Activated naive CD4-positive, alpha-beta T cell treated with anti-CD3 and anti-CD28 coated beads, Interleukin-2, amount 10 ng/mL, durations not matched to agents 7 days and 5 days (primary cell): ENCODE data around the gene CTNNBIP1.
A peak's percentile ranks its signal among the peaks of the same experiment; 100 is the strongest.

Source experiments
- CTCF ChIA-PET: fragments of 350-600 bp; sonication (Branson Sonifier 250); formaldehyde crosslinking; loops from one replicate; lab custom pipeline; 2021; ENCODE audit warnings: antibody characterized with exemption; lab: Charles Lee
- DNase-seq: peaks from one replicate; pipeline ENCODE4 v3.0.0-alpha.2; 2020
- H3K27ac Mint-ChIP-seq: one replicate; pipeline ENCODE4 v1.8.0; 2021; ENCODE audit warnings: mild to moderate bottlenecking, moderate library complexity, mixed read lengths
- H3K27me3 Mint-ChIP-seq: one replicate; pipeline ENCODE4 v1.8.0; 2021; ENCODE audit warnings: mild to moderate bottlenecking, mixed read lengths
- H3K36me3 Mint-ChIP-seq: one replicate; pipeline ENCODE4 v1.8.0; 2021; ENCODE audit warnings: mixed read lengths
- H3K4me1 Mint-ChIP-seq: one replicate; pipeline ENCODE4 v1.8.0; 2021; ENCODE audit warnings: mixed read lengths
- H3K4me3 Mint-ChIP-seq: one replicate; pipeline ENCODE4 v1.8.0; 2021; ENCODE audit warnings: mild to moderate bottlenecking, moderate library complexity, mixed read lengths
- H3K9me3 Mint-ChIP-seq: one replicate; pipeline ENCODE4 v1.8.0; 2021; ENCODE audit warnings: mixed read lengths

The CTNNBIP1 gene

GRCh38 chr1:9912264-9912936 lies 2.3 kb upstream of the CTNNBIP1 start:
- Mint-ChIP-seq H3K4me3 (peak overlapping the region; percentile 0), H3K4me1 (peaks cover 30% of the 10 kb centered on the region), H3K36me3 (no peaks in the 10 kb centered on the region), H3K27me3 (peaks cover 8% of the 10 kb centered on the region), H3K27ac (peak overlapping the region; percentile 50), H3K9me3 (no peaks in the 10 kb centered on the region)
- CTCF ChIA-PET: interaction anchor here (0.8 to 2.2 kb wide), 4 partner anchors 8 to 854 kb away, joined by 3 to 6 read pairs (median 4); no protein-coding TSS in a partner anchor
- no peak for DNase-seq

- CTCF ChIA-PET: interaction anchor here (0.7 to 1.1 kb wide), 4 partner anchors 31 to 318 kb away, joined by 3 to 4 read pairs (median 3); no protein-coding TSS in a partner anchor
- H3K27me3 Mint-ChIP-seq: peaks cover 4% of the 10 kb centered on the region
- H3K27ac Mint-ChIP-seq: peak overlapping the region; percentile 99
- peak; percentile 100 for DNase-seq
- H3K4me1 Mint-ChIP-seq: peaks cover 30% of the 10 kb centered on the region
- H3K4me3 Mint-ChIP-seq: peak overlapping the region; percentile 91
- H3K36me3 Mint-ChIP-seq: no peaks in the 10 kb centered on the region
- no peaks in the 10 kb centered on the region for H3K9me3 Mint-ChIP-seq
Measured at GRCh38 chr1:9910423-9911178, 532 bp upstream of the CTNNBIP1 start.

- H3K27ac Mint-ChIP-seq: peak overlapping the region; percentile 77
- H3K36me3 Mint-ChIP-seq: no peaks in the 10 kb centered on the region
- peaks cover 33% of the 10 kb centered on the region for H3K4me1 Mint-ChIP-seq
- H3K4me3 Mint-ChIP-seq: peak overlapping the region; percentile 82
- peaks cover 4% of the 10 kb centered on the region for H3K27me3 Mint-ChIP-seq
- H3K9me3 Mint-ChIP-seq: no peaks in the 10 kb centered on the region
- DNase-seq: peak; percentile 59
- CTCF ChIA-PET: no interaction called here
Measured at GRCh38 chr1:9909234-9910046, 629 bp downstream of the CTNNBIP1 start.

DNA sequence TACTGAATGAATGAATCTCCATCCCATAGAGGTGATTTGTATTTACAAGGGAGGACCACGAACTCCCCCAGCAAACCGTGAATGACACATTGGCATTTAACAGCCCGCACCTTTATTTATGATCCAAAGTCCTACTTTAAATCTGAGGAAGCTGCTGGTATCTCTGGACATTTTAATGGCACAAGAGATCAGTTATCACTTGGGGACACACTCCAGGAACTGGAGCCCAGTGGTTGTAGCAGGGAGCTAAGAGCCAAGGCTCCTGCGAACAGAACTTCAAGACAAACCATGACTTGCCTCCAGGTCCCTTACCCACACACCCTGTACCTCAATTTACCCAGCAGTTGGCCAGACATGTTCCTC lies 1.2 kb downstream of the CTNNBIP1 start:
- peak overlapping the region; percentile 77 for H3K27ac Mint-ChIP-seq
- H3K36me3 Mint-ChIP-seq: no peaks in the 10 kb centered on the region
- no peak for DNase-seq
- peak overlapping the region; percentile 82 for H3K4me3 Mint-ChIP-seq
- no peaks in the 10 kb centered on the region for H3K9me3 Mint-ChIP-seq
- H3K27me3 Mint-ChIP-seq: peaks cover 4% of the 10 kb centered on the region
- peaks cover 33% of the 10 kb centered on the region for H3K4me1 Mint-ChIP-seq
- CTCF ChIA-PET: no interaction called here

DNA sequence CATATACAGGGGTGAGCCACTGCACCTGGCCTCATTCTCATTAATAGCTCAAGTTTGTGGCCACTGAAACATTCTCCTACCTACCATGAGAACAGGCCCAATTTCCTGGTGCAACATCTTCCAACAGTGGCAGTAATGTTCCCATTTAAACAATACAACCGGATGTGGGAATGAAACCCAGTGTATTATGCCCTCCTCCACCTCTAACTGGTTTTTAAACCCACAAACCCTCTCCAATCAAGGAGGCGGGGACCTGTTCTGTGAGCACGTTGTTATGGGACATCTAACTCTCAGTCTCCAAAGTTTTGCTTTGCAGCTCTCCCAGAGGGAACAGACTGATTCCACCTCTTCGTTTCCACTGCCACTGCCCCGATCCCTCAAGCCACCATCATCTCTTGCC lies 2.6 kb downstream of the CTNNBIP1 start:
- DNase-seq: no peak
- H3K4me3 Mint-ChIP-seq: no peak overlapping the region
- peaks cover 33% of the 10 kb centered on the region for H3K4me1 Mint-ChIP-seq
- H3K36me3 Mint-ChIP-seq: no peaks in the 10 kb centered on the region
- CTCF ChIA-PET: interaction anchor here (0.6 kb wide), 1 partner anchor 724 kb away, joined by 3 read pairs; no protein-coding TSS in a partner anchor
- peaks cover 4% of the 10 kb centered on the region for H3K27me3 Mint-ChIP-seq
- H3K9me3 Mint-ChIP-seq: no peaks in the 10 kb centered on the region
- no peak overlapping the region for H3K27ac Mint-ChIP-seq

- Mint-ChIP-seq H3K27ac (no peak overlapping the region), H3K27me3 (peaks cover 4% of the 10 kb centered on the region), H3K4me1 (peaks cover 28% of the 10 kb centered on the region), H3K36me3 (no peaks in the 10 kb centered on the region), H3K9me3 (no peaks in the 10 kb centered on the region), H3K4me3 (no peak overlapping the region)
- CTCF ChIA-PET: no interaction called here
- no peak for DNase-seq
Measured at GRCh38 chr1:9906466-9906865, 3.6 kb downstream of the CTNNBIP1 start.

GRCh38 chr1:9905010-9905409 lies 5.1 kb downstream of the CTNNBIP1 start:
- no peak overlapping the region for H3K4me3 Mint-ChIP-seq
- peaks cover 4% of the 10 kb centered on the region for H3K27me3 Mint-ChIP-seq
- no peak overlapping the region for H3K27ac Mint-ChIP-seq
- H3K9me3 Mint-ChIP-seq: no peaks in the 10 kb centered on the region
- CTCF ChIA-PET: interaction anchor here (0.6 to 1.2 kb wide), 3 partner anchors 14 to 234 kb away, joined by 3 to 4 read pairs (median 4); no protein-coding TSS in a partner anchor
- H3K4me1 Mint-ChIP-seq: peaks cover 31% of the 10 kb centered on the region
- H3K36me3 Mint-ChIP-seq: no peaks in the 10 kb centered on the region
- no peak for DNase-seq

DNA sequence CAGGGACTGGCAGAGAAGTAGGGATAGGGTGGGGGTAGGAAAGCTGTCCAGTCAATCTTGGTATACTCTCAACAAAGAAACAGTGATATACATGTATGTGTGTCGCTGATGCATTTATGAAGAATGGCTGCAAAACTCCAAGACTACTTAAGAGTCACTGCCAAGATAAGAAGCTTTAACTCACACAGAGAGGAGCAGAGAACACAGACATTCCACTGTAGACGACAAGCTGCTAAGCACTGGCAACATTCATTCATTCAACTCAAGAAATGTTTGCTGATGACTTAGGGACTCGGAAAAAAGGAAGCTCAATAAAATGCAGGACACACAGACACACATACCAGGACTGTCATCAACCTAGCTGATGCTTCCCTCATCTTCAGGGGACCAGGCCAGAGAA lies 5.5 kb downstream of the CTNNBIP1 start:
- Mint-ChIP-seq H3K9me3 (no peaks in the 10 kb centered on the region), H3K4me1 (peaks cover 31% of the 10 kb centered on the region), H3K27me3 (peaks cover 4% of the 10 kb centered on the region), H3K27ac (no peak overlapping the region), H3K36me3 (no peaks in the 10 kb centered on the region), H3K4me3 (no peak overlapping the region)
- CTCF ChIA-PET: interaction anchor here (0.6 to 1.2 kb wide), 4 partner anchors 9 to 233 kb away, joined by 3 to 4 read pairs (median 4); no protein-coding TSS in a partner anchor
- DNase-seq: no peak

- H3K36me3 Mint-ChIP-seq: no peaks in the 10 kb centered on the region
- H3K4me3 Mint-ChIP-seq: no peak overlapping the region
- no peak for DNase-seq
- H3K9me3 Mint-ChIP-seq: no peaks in the 10 kb centered on the region
- CTCF ChIA-PET: interaction anchor here (0.6 to 1.6 kb wide), 3 partner anchors 9 to 120 kb away, joined by 4 to 5 read pairs (median 4); no protein-coding TSS in a partner anchor
- H3K27ac Mint-ChIP-seq: no peak overlapping the region
- H3K4me1 Mint-ChIP-seq: peaks cover 25% of the 10 kb centered on the region
- H3K27me3 Mint-ChIP-seq: peaks cover 4% of the 10 kb centered on the region
Measured at GRCh38 chr1:9903801-9904527, 6.1 kb downstream of the CTNNBIP1 start.

GRCh38 chr1:9902060-9902452 lies 8.0 kb downstream of the CTNNBIP1 start:
- H3K4me3 Mint-ChIP-seq: no peak overlapping the region
- peaks cover 13% of the 10 kb centered on the region for H3K4me1 Mint-ChIP-seq
- no peaks in the 10 kb centered on the region for H3K27me3 Mint-ChIP-seq
- CTCF ChIA-PET: no interaction called here
- H3K9me3 Mint-ChIP-seq: no peaks in the 10 kb centered on the region
- H3K36me3 Mint-ChIP-seq: no peaks in the 10 kb centered on the region
- DNase-seq: no peak
- H3K27ac Mint-ChIP-seq: no peak overlapping the region

GRCh38 chr1:9901148-9902059 lies 8.7 kb downstream of the CTNNBIP1 start:
- DNase-seq: no peak
- Mint-ChIP-seq H3K4me1 (peaks cover 13% of the 10 kb centered on the region), H3K36me3 (no peaks in the 10 kb centered on the region), H3K4me3 (no peak overlapping the region), H3K27me3 (no peaks in the 10 kb centered on the region), H3K27ac (no peak overlapping the region), H3K9me3 (no peaks in the 10 kb centered on the region)
- CTCF ChIA-PET: interaction anchor here (1.1 kb wide), 1 partner anchor 25 kb away, joined by 3 read pairs; no protein-coding TSS in a partner anchor

DNA sequence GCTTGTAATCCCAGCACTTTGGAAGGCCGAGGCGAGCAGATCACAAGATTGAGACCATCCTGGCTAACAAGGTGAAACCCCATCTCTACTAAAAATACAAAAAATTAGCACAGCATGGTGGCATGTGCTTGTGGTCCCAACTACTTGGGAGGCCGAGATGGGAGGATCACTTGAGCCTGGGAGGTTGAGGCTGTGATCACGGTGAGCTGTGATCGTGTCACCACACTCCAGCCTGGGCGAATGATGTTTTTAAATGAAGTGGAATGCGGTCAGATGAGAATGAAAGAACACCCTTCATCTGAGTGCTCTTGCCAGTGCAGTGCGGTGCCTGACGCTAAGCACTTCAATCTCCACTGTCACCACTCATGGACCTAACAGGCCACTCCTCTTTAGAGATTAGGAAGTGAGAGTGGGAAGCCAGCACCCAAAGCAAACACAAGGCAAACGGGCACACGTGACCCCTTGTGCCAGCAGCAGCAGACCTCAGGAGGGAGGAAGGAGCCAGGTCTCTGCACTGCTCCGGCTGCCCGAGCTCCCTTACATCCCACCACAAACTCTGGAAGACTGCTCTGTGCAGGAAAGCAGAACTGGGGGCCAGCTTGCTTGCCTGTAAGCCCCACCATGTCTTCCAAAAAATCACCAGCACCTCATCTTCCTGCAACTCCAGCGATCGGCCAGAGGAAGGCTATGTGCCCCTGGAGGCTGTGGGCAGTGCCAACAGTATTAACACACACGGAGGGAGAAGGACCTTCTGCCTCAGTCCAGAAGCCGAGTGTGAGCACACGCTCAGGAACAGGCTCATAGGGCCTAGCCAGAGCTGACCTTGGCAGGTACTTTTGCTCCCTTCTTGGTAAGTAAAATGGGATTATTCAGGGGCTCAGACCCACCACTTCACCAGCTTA lies 9.7 kb downstream of the CTNNBIP1 start:
- Mint-ChIP-seq H3K27me3 (no peaks in the 10 kb centered on the region), H3K36me3 (no peaks in the 10 kb centered on the region), H3K27ac (peak overlapping the region; percentile 24), H3K9me3 (no peaks in the 10 kb centered on the region), H3K4me3 (no peak overlapping the region), H3K4me1 (peaks cover 13% of the 10 kb centered on the region)
- CTCF ChIA-PET: interaction anchor here (1.1 kb wide), 1 partner anchor 24 kb away, joined by 3 read pairs; no protein-coding TSS in a partner anchor
- DNase-seq: peak; percentile 23
